HCEC 1CT (cell line): ENCODE results near the gene AP4E1.
"Not testable (repeated sequence)": the region's sequence is repeated elsewhere in the genome, so short reads cannot be mapped to it uniquely, and the experiment has no call there.

Experiments used
- DNase-seq: peaks from one replicate; pipeline ENCODE4 v3.0.0-alpha.2; 2017

Gene AP4E1

DNA sequence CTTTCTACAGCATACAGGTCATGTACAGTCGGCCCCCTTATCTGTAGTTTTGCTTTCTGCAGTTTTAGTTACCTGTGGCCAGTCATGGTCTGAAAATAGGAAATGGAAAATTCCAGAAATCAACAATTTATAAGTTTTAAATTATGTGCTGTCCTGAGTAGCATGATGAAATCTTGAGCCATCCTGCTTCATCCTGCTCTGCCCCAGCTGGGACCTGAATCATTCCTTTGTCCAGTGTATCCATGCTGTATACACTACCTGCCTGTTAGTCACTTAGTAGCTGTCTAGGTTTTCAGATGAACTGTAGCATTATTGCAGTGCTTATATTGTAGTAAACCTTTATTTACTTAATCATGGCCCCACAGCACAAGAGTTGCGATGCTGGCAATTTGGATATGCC is 44.8 kb downstream of the AP4E1 start:
- DNase-seq: peak; percentile 34

DNA sequence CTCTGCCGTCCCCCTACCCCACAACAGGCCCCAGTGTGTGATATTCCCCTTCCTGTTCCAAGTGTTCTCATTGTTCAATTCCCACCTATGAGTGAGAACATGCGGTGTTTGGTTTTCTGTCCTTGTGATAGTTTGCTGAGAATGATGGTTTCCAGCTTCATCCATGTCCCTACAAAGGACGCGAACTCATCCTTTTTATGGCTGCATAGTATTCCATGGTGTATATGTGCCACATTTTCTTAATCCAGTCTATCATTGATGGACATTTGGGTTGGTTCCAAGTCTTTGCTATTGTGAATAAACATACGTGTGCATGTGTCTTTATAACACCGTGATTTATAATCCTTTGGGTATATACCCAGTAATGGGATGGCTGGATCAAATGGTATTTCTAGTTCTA is 46.4 kb downstream of the AP4E1 start:
- not testable (repeated sequence) for DNase-seq

DNA sequence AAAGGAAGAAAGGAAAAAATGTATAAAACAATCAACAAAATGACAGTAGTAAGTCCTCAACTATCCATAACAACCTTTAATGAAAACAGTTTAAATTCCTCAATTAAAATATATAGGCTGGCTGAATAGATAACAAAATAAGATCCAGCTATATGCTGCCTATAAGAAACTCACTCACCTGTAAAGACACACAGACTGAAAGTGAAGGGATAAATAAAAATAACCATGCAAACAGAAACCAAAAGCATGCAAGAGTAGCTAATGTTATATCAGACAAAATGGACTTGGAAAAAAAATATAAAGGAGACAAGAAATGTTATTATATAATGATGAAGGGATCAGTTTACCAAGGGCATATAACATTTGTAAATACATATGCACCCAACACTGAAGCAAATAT is 51.2 kb downstream of the AP4E1 start:
- DNase-seq: no peak

DNA sequence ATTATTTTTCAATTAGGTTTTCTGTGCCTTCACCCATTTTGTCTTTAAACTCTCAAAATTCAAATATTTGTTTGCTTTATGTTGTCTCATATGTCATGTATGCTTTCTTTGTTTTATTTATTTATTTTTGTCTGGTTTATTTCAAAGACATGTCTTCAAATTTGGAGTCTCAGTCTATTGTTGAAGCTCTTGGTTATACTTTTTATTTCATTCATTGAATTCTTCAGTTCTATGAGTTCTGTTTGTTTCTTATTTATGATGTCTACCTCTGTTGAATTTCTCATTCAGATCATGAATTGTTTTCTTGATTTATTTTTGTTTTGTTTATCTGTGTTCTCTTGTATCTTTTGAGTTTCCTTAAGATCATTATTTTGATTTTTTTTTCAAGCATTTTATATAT is 55.6 kb downstream of the AP4E1 start:
- DNase-seq: no peak

DNA sequence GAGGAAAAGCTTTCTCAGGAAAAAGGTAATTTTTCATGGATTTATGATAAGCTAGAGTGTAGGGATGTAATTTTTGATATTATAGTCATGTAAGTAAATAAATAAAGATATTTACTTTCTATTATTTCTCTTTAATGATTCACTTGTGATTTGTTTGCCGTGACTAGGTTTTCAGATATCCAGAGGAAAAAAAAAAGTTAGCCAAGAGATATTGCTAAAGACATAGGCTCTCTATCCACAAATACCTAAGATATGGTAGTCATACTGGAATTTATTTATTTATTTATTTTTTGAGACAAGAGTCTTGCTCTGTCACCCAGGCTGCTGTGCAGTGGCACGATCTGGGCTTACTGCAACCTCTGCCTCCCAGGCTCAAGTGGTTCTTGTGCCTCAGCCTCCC is 59.9 kb downstream of the AP4E1 start:
- DNase-seq: peak; percentile 79

DNA sequence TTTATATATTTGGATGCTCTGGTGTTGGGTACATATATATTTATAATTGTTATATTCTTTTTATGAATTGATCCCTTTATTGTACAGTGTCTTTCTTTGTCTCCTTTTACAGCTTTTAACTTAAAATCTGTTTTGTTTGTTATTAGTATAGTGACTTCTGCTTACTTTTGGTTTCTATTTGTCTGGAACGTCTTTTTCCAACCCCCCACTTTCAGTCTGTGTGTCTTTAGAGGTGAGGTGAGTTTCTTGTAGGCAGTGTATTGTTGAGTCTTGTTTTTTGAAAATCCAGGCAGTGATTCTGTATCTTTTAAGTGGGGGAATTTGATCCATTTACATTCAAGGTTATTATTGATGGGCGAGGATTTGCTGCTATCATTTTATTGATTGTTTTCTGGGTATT is 62.0 kb downstream of the AP4E1 start:
- no peak for DNase-seq

DNA sequence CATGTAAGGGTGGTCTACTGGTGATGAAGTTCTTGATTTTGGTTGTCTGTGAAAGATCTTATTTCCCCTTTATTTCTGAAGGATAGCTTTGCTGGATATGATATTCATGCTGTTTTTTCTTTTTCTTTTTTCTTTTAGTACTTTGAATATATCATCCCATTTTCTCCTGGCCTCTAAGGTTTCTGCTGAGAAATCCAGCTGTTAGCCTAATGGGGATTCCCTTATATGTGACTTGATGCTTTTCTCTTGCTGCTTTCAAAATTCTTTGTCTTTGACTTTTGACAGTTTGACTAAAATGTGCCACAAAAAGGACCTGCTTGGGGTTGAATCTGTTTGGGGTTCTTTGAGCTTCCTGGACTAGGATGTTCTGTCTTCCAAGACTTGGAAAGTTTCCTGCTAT is 62.6 kb downstream of the AP4E1 start:
- no peak for DNase-seq

DNA sequence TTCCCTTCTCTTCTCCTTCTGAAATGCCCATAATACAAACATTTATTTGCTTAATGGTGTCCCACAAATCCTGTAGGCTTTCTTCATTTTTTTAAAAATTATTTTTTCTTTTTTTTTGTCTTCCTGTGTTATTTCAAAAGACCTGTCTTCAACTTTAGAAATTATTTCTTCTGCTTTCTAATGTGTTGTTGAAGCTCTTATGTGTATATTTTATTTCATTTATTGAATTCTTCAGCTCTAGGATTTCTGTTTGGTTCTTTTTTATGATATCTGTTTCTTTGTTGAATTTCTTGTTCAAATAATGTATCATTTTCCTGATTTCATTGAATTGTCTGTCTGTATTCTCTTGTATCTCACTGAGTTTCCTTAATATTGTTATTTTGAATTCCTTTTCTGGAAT is 63.1 kb downstream of the AP4E1 start:
- DNase-seq: no peak

DNA sequence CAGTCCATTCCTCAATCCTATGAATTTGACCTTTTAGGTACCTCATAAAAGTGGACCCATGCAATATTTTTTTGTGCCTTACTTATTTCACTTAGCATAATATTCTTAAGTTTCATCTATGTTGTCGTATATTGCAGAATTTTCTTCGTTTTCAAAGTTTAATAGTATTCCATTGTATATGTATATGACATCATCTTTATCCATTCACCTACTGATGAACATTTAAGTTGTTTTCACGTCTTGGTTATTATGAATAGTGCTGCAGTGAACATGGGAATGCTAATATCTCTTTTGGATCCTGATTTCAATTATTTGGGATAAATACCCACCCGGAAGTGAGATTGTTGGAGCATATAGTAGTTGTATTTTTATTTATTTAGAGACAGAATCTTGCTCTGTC is 65.1 kb downstream of the AP4E1 start:
- no peak for DNase-seq

DNA sequence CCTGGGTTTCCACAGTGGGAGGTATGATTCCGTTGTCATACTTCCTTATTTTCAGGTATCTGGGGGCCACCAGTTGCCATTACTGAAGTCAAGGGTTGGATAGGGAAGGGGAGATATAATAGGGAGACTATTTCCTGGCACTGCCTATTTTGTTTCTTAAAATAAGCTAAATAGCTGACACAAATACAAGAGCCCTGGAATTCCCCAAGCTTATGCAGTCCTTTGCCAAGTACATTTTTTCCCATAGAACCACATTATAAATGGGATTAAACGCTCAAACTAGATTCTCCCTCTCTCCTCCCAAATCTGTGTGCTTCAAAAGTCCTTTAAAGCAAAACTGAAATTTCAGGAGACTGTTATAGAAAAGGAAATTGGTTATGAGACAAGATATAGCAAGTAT is 68.7 kb downstream of the AP4E1 start:
- no peak for DNase-seq

DNA sequence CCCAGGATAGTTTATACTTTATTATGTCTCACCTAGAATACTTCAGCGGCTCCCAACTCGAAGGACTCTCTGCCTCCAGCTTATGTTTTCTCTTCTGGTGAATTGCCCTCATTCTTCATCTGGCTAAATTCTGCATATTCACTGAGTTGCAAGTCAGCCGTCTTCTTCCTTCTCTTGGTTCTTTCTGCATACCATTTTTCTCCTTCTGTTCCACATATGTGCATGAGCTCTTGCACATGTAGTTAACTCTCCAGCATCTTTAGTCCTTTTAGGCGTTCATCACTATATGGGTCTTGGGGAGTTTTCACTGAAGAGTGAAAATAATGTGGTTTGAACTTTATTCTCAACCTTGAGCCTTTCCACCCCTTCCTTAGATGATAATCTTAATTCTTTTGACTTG is 70.1 kb downstream of the AP4E1 start:
- DNase-seq: no peak

DNA sequence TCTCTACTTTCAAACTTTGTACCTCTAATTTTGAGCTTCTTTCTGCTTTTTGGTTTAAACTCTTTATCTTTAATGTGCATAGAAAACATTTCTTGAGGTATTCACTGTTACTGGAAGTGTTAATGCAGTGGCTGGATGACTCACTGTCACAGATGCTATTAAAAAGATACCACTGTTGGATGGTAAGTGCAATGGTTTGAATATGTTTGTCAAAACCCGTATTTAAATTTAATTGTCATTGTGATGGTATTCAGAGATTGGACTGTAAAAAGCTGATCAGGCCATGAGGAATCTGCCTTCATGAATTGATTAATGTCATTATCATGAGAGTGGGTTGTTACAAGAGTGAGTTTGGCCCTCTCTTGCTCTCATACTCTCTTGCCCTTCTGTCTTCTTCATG is 70.6 kb downstream of the AP4E1 start:
- no peak for DNase-seq

DNA sequence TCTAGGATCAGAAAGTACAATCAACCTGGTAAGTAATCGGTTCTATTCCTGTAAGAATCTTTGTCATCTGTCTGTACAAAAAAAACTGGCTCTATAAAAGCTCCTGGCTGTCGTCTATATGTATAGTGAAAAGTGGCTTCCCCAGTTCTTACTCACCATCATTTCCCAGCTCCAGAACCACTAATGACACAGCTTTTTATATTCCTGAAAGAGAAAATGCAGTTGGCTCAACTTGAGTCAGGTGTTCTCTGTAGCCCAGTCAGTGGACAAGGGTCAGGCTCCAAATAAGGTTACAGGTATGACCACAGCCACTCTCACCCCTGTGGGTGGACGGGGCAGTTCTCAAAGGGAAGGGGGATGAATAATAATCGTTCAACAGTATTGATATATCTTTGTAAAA is 85.1 kb downstream of the AP4E1 start:
- DNase-seq: no peak

DNA sequence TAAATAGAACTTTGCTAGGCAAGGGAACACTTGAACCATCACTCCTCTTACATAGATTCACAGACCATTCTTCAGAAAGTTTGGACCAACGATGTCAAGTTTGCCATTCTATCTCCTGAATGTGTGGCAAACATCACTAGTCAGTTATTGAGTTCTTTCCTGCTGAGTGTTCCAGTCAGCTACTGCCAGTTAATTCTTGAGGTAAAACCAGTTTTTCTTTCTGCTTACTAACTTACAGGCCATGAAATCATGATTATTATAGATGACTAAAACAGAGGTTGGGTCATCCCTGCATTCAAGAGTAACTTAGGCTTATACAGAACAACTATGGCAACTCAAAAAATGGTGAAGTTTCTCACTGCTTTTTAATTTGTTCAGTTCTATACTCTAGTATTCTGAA is 88.2 kb downstream of the AP4E1 start:
- DNase-seq: peak; percentile 28

DNA sequence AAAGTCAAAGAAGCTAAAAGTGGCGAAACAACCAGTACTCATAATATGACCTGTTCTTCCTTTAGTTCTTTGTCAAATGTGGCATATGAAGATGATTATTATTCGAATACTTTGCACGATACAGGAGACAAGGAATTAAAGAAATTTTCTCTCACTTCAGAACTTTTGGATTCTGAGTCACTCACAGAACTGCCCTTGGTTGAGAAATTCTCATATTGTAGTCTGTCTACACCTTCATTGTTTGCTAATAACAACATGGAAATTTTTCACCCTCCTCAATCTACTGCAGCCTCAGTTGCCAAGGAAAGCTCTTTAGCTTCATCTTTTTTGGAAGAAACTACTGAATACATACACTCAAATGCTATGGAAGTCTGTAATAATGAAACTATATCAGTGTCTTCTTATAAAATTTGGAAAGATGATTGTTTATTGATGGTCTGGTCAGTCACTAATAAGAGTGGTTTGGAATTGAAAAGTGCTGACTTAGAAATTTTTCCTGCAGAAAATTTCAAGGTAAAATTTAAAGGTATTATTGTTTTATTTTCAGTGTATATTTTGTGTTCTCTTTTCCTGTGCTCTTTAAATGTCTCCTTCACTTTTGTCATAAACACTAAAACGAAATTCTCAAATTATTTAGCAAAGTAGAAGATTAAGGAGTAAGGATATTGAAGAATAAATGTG is 89.0 kb downstream of the AP4E1 start:
- DNase-seq: no peak

DNA sequence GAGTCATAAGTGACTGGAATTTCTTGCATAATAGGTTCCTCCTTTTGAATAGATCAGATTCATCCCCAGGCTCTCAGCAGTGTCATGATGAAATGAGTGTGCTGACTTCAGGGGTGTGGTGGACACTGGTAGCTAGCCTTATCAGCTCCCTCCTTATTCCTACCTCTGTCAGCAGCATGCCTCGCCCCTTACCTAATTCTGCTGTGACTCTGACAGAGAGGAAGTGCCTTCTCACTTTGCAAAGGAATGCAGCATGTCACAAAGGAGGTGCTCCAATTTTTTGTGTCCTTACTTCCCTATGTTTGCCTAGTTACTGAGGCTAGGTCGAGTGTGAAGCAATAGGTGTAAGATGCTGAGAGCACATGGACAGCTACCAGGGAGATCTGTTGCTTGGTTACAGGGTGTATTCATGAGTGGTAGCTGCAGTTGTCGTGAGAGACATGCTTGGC is 95.6 kb downstream of the AP4E1 start:
- DNase-seq: peak; percentile 15

DNA sequence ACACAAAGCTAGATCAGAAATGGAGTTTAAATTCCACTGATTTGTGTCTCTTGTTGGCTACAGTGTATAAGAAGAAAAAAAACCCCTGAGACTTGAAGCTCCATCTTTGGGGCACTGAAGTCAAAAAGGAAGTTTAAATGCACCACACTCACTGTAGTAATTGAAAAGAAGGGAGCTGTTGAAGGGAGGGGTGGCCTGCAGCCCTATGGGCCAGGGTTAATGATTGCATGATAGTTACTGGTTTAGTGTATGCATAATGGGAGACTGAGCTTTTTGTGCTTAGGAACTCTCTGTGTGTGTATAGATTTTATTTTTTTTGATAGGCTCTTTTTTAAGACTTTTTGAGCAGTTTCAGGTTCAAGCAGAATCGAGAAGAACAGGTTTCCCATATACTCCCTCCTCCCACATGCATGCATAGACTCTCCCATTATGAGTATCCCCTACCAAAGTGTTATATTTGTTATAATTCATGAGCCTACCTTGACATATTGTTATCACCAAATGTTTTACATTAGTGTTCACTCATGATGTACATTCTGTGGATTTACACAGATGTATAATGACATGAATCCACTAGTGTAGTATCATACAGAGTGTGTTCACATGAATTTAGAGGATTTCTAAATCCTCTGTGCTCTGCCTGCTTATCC is 98.0 kb downstream of the AP4E1 start:
- no peak for DNase-seq

DNA sequence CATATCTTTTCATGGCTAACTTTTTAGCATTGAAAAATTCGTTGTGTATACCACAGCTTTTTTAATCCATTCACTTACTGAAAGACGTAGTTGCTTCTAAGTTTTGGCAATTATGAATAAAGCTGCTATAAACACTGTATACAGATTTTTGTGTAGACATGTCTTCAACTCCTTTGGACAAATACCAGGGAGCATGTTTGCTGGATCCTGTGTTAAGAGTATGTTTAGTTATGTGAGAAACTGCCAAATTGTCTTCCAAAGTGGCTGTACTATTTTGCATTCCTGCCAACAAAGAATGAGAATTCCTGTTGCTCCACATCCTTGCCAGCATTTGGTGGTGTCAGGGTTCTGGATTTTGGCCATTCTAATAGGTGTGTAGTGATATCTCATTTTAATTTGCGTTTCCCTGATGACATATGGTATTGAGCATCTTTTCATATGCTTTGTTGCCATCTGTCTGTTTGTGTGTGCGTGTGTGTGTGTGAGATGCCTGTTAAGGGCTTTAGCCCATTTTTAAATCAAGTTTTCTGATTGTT is 98.7 kb downstream of the AP4E1 start:
- no peak for DNase-seq

DNA sequence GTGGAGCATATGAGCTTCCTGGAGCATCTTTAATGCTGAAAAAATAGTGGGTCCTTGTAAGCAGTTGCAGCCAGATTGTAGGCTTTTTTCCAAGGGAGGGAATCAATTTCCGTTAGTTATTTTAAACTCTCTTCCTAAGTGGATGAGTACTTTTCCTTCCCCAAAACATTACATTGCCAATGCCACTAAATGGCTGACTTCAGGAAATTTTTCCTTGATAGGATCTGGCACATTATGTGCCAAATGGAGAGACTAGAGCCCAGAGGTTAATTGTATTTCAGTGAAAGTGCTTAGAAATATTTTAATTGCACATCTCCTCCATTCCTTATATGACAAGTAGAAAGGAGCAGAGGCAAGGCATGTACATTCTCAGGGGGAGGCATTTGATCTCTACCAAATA is 102.7 kb downstream of the AP4E1 start:
- no peak for DNase-seq

DNA sequence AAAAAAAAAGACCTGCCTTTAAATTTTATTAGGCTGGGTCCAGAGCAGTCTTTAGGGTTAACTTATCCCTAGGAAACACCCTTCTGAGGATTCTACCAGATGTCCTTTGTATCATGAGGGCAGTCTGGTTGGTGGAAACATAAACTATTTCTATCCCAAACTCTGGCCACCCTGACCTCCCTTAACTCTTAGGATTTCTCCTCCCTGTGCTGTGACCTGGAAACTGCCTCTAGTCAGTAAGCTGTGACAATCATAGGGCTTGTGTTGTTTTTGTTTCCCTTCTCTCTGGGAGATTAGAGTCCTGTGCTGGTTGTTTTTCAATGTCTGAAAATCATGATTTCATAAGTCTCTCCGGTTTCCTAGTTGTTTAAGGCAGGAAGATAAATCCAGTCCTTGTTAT is 108.1 kb downstream of the AP4E1 start:
- DNase-seq: no peak

DNA sequence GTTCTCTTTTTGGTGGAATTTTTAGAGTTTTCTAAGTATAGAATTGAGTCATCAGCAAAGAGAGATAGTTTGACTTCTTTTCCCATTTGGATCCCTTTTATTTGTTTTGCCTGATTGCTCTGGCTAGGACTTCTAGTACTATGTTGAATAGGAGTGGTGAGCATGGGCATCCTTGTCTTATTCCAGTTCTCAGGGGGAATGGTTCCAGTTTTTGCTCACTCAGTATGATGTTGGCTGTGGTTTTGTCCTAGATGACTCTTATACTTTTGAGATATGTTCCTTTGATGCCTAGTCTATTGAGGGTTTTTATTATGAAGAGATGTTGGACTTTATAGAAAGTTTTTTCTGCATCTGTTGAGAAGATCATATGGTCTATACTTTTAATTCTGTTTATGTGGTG is 113.7 kb downstream of the AP4E1 start:
- no peak for DNase-seq

DNA sequence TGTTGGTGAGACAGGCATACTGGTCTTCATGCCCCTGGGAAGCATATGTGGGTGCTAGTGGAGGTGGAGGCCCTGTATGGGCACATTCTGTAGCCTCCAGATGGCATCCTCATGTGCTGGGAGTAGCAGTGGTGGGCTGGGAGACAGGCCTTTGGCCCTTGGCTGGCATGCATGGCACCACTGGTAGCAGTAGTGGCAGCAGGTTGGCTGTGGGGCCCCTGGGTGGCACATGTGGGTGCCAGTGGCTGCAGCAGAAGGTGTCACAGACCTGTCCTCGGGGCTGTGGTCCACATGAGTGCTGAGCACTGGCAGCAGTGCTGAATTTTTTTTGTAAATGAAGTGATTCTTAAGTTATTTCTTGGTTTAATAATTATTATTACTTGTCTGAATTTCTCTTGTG is 115.0 kb downstream of the AP4E1 start:
- DNase-seq: no peak

DNA sequence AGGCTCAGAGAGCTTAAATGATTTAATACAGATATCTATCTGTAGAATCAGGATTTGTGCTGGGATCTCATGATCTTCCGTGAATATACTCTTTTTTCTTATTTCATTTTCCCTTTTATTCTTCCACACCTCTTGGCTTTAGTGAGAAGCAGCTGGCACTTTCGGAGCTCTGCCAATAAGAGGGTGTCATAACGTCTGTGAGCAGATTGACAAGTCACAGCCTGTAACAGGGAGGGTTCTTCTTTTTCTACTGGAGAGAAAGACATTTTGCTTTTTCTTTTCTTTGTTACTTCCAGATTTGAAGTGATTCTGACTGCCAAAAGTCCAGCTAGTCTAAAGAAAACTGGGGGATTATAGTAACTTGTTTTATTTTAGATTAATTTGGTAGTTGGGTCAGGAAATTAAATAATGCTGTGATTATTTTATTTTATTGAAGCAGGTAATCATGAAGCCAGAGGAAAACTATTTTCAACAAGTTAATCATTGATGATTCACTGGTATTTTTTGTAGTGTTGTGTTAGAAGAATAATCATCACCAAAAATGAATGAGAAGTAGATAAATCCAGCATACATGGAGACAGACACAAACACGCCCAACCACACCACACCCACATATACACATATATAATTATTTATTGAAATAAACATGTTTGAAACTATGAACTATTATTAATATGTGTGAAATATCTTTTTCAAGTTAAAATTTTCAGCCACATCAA is 116.4 kb downstream of the AP4E1 start:
- peak; percentile 56 for DNase-seq

DNA sequence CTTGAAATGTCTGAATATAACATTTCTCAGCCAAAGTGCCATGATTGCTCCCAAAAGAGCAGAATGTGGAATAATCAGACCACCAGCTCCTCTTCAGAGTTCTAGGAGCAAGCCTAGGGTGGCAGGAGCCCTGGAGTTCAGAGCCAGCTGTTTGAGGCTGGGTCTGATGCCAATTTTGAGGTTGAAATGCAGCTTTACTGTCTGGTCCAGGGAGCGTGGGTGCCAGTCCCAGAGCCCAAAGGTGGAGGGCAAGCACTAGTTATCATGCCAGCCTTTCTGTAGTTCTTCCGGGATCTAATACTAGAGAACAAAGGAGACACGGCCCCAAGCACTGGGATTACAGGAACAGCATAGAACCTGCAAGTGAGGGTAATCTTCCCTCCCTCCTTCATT is 117.0 kb downstream of the AP4E1 start:
- DNase-seq: no peak
